Esophagus muscularis mucosa (tissue), 4 donors: Measurements from ENCODE around the gene LSM8. TPM values are rescaled to one million over a fixed set of nuclear protein-coding genes. Genes with fewer than 3 reads are reported as not detected.
"Not testable (repeated sequence)": the region's sequence is repeated elsewhere in the genome, so short reads cannot be mapped to it uniquely, and the experiment has no call there.

Source experiments
- DNase-seq: peaks from one replicate; pipeline ENCODE4 v3.0.0-alpha.2; 2017; ENCODE audit errors: extremely low spot score
- H3K27ac ChIP-seq, 4 donors: fragments of 200-600 bp; sonication (generic); replicated peaks in 1 of 4; 1 replicate in 3 of 4; 2 replicates in 1 of 4; pipeline ENCODE4 v1.5.1; 2016 to 2019; ENCODE audit warnings: mild to moderate bottlenecking in 1 of 4
- H3K27me3 ChIP-seq, 4 donors: fragments of 200-600 bp; sonication (generic); one replicate each; pipeline versions ENCODE4 v1.5.1 to v1.6.0; 2016 to 2019
- H3K36me3 ChIP-seq, 4 donors: fragments of 200-600 bp; sonication (generic); one replicate each; pipeline ENCODE4 v1.5.1; 2016 to 2019
- H3K4me1 ChIP-seq, 4 donors: fragments of 200-600 bp; sonication (generic); one replicate each; pipeline ENCODE4 v1.5.1; 2016 to 2019
- H3K4me3 ChIP-seq, 4 donors: fragments of 200-600 bp; sonication (generic); 1 replicate in 2 of 4; 2 replicates in 2 of 4; pipeline ENCODE4 v1.5.1; 2016 to 2019; ENCODE audit warnings: mild to moderate bottlenecking in 4 of 4, moderate library complexity in 1 of 4
- H3K9me3 ChIP-seq, 4 donors: fragments of 200-600 bp; sonication (generic); 1 replicate in 3 of 4; 2 replicates in 1 of 4; pipeline ENCODE4 v1.5.1; 2016 to 2019
- CTCF ChIP-seq, 3 experiments: fragments of 200-600 bp in 2 of 3; fragments of 450-650 bp in 1 of 3; sonication (generic) in 2 of 3; IDR thresholded peaks; one replicate each; pipeline ENCODE4 v1.5.1; 2017 to 2019; ENCODE audit warnings: antibody characterized with exemption in 3 of 3, mild to moderate bottlenecking in 2 of 3, moderate library complexity in 1 of 3
- EP300 ChIP-seq: sonication (generic); formaldehyde crosslinking; IDR thresholded peaks from one replicate; pipeline ENCODE4 v1.6.1; 2017; ENCODE audit warnings: antibody characterized with exemption
- POLR2A ChIP-seq: fragments of 450-650 bp; IDR thresholded peaks from one replicate; pipeline ENCODE4 v1.6.1; 2017; ENCODE audit warnings: antibody characterized with exemption, moderate library complexity, mild to moderate bottlenecking, low read depth
- POLR2AphosphoS5 ChIP-seq, 2 donors: sonication (generic); formaldehyde crosslinking; IDR thresholded peaks; one replicate each; pipeline ENCODE4 v1.6.1; 2017; ENCODE audit warnings: antibody characterized with exemption in 2 of 2
- WGBS: methylation state at CpG from one replicate; pipeline ENCODE4 v1.1.5; 2018; 5-methylcytosine and 5-hydroxymethylcytosine counted together
- intact Hi-C: fragments of 100-400 bp; cut with DNase I; formaldehyde crosslinking; loops from one replicate; pipeline ENCODE4 v1.15.1; 2023
- total RNA-seq, 4 donors: library from RNA; depleted of rRNA; stranded (reverse); fragments of >200 nt; gene quantifications; one replicate each; pipeline versions ENCODE4 v1.1.0 to v1.2.1, GENCODE V29; 2016

Gene LSM8
- total RNA-seq = 10 to 100 TPM; 22.1 to 28.1 (median 26.3) TPM

DNA sequence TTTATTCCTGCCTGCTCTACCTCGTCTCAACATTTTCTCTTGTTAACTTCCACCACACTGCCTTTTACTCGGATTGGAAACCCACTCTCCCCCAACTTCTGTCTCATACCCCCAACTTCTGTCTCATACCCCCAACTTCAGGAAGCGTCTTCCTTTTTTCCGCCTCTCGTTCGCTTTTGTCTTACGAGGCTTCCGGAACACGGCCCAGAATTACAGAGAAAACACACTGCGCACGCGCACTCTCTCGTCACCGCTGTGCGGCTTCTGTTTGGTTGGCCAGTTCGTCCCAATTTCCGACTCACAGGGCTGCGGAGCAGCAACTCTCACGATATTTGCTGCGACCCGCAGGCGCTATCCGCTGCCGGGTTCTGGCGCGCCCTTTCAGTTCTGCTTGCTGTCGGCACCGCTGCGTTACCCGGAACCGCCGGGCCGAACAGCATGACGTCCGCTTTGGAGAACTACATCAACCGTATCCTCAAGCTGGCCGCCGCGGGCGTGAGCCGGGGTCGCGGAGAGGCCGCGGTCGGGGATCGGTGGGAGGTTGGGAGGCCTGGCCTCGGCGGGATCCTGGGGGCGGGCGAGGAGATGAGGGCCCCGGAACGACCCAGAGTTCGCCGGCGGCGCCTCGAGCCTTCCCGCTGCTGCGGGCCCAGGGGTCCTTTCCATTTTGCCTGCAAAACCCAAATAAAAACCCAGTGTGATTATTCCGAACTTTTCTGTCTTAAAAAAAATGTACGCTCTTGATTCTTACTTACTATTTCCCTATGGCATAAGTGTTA lies at the start of gene LSM8:
Gene LSM8, plus strand, starts transcription at position 379 of the 779 bp plus-strand sequence. Its CDS starts 60 bp downstream, at position 439.
- no peaks in the 10 kb centered on the region for H3K9me3 ChIP-seq
- intact Hi-C loops = loop anchor here (10.0 kb wide), 1 partner anchor 309 kb away; the partner anchor contains the start of gene CTTNBP2
- peaks cover 5 to 22% (median 11%) of the 10 kb centered on the region in 4 donors for H3K36me3 ChIP-seq
- peaks cover 24 to 33% (median 31%) of the 10 kb centered on the region in 4 donors for H3K4me1 ChIP-seq
- no peaks in the 10 kb centered on the region for H3K27me3 ChIP-seq
- peak; percentile 99 for DNase-seq
- peak within 1 kb of the TSS; percentile 92 to 96 (median 95) for H3K27ac ChIP-seq
- TF ChIP-seq EP300 (no peak), POLR2AphosphoS5 (IDR thresholded peaks at IDR 0.05) (peak; percentile 93 to 95), POLR2A (peak; percentile 48), CTCF (IDR thresholded peaks at IDR 0.05) (no peak)
- H3K4me3 ChIP-seq = peak within 1 kb of the TSS; percentile 84 to 97 (median 91)
- under 1% methylated on average over 40 of the region's 62 CpGs for WGBS

- H3K36me3 ChIP-seq, DNase-seq, H3K27me3 ChIP-seq, H3K9me3 ChIP-seq, H3K4me3 ChIP-seq, H3K4me1 ChIP-seq, H3K27ac ChIP-seq, intact Hi-C loops: not testable (repeated sequence)
Measured at GRCh38 chr7:118134420-118134819, 49.5 kb upstream of the LSM8 start.

DNA sequence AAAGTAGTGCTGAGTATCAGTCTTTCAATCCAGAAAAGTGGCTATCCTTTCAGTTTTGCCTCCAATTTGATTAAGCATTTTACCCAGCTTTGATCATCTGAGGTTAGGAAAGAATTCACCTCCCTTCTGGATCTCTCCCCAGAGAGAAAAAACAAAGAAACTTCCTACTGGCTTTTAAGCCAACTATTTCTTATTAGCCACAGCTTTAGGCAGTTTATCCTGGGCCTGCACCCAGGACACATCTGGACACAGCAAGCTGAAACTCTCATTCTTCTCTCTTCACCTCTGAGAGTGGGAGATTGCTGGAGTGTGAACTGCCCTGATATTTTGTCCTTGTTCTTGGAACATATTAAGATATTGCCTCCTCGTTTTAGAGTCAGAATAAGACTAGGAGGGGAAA lies 43.5 kb upstream of the LSM8 start:
- TF ChIP-seq POLR2AphosphoS5 (IDR thresholded peaks at IDR 0.05) = no peak
- TF ChIP-seq EP300 = no peak
- no peak for TF ChIP-seq POLR2A
- TF ChIP-seq CTCF (IDR thresholded peaks at IDR 0.05) = no peak
- H3K36me3 ChIP-seq = no peaks in the 10 kb centered on the region
- intact Hi-C loops = no loop called here
- H3K27ac ChIP-seq = no peak overlapping the region
- no peaks in the 10 kb centered on the region for H3K9me3 ChIP-seq
- H3K4me1 ChIP-seq = no peaks in the 10 kb centered on the region
- DNase-seq = no peak
- H3K27me3 ChIP-seq = no peaks in the 10 kb centered on the region
- 48% methylated on average over 1 of the region's 1 CpG for WGBS
- no peak overlapping the region for H3K4me3 ChIP-seq

DNA sequence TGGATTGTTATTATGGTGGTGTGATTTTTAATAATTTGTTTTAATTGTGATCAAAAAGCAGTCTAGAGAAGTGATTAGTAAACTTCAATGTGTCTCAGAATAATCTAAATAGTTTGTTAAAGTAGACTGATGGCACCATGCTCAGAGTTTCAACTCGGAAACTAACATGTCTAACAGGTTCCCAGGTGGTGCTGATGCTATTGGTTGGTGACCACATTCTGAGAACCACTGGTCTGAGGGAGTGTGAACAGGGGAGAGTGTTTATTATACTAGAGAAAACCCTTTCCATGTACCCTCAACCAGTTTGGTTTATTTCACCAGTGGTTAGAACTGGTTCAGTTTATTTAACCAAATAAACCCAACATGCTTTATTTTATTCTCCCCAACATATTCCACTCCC lies 42.0 kb upstream of the LSM8 start:
- DNase-seq = no peak
- Histone ChIP-seq H3K27me3 (no peaks in the 10 kb centered on the region), H3K9me3 (no peaks in the 10 kb centered on the region), H3K4me1 (no peaks in the 10 kb centered on the region), H3K4me3 (no peak overlapping the region), H3K36me3 (no peaks in the 10 kb centered on the region), H3K27ac (no peak overlapping the region)
- WGBS = 60% methylated on average over 1 of the region's 1 CpG
- intact Hi-C loops = no loop called here
- TF ChIP-seq POLR2A (no peak), POLR2AphosphoS5 (IDR thresholded peaks at IDR 0.05) (no peak), CTCF (IDR thresholded peaks at IDR 0.05) (no peak), EP300 (no peak)

GRCh38 chr7:118148930-118149329 lies 35.0 kb upstream of the LSM8 start:
- Histone ChIP-seq H3K4me1 (no peaks in the 10 kb centered on the region), H3K4me3 (no peak overlapping the region), H3K36me3 (no peaks in the 10 kb centered on the region), H3K9me3 (no peaks in the 10 kb centered on the region), H3K27me3 (no peaks in the 10 kb centered on the region), H3K27ac (no peak overlapping the region)
- no peak for TF ChIP-seq EP300
- TF ChIP-seq CTCF (IDR thresholded peaks at IDR 0.05) = no peak
- no peak for TF ChIP-seq POLR2AphosphoS5 (IDR thresholded peaks at IDR 0.05)
- TF ChIP-seq POLR2A = no peak
- no peak for DNase-seq
- 80% methylated on average over 2 of the region's 2 CpGs for WGBS
- intact Hi-C loops = no loop called here
